ENCODE measurements around the gene FOXK1.

Gene FOXK1

DNA sequence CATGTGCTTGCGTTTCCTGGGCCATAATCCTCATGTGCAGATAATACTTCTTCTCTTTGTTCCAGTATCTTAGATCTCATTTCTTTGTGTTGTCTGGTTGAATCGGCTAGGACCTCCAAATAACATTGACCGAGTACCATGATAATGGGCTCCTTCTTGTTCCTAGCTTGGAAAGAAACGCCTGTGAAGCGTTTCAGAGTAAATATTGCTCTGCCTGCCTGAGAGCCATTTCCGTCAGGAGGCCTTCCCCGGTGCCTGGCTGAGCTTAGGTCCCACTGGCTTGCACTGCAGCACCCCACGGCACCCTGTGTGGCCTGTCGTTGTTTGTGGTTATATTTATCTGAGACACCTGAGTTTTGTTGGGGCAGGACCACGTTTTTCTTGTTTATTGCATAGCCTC lies 17.7 kb downstream of the FOXK1 start:
- ATAC-seq, result no peak

DNA sequence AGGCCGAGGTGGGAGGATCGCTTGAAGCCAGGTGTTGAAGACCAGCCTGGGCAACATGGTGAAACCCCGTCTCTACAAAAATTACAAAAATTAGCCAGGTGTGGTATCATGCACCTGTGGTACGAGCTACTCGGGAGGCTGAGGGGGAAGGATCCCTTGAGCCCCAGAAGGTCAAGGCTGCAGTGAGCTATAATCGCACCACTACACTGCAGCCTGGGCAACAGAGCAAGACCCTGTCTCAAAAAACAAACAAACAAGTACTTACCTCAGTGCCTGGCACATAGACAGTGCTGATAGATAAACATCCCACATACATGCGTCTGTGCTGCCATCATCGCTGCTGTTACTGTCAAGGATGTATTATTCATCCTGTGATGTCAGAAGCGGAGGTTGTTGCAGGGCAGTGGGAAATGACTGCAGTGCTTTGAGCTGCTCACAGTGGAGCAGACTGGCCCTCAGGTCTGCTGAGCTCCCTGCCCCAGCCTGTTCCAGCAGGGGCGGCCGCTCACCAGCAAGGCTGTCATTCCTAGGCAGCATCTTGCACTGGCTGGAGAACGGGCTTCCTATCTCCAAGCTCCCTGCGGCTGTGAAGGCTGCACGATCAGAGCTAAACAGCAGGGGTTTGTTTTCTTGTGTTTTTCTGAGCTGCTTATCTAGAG lies 18.6 kb downstream of the FOXK1 start:
- ATAC-seq, result peak; percentile 46 to 96

DNA sequence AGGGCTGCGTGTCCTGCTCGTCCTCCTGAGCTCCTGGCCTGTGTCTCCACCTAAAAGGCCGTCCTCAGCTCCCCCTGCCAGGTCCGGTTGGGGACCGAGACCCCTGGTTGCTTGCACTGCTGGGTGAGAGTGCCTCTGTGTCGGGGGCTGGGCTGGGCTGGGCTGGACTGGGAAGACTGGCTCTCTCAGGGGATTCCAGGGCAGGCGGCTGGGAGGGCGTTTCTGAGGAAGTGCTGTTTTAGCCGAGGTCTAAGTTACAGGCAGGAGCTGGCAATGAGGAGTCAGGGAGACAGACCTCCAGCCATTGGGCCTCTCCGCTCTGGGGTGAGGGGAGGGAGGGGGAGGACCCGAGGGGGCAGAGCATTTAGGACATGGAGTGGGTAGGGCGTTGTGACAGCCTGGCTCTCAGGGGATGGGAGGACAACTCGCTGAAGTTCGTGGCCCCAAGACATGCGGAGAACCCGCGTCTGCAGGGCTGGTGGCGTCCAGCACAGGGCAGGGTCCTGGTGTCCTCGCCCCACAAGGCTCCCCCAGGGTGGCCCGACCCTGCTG lies 20.9 kb downstream of the FOXK1 start:
- no peak for ATAC-seq

DNA sequence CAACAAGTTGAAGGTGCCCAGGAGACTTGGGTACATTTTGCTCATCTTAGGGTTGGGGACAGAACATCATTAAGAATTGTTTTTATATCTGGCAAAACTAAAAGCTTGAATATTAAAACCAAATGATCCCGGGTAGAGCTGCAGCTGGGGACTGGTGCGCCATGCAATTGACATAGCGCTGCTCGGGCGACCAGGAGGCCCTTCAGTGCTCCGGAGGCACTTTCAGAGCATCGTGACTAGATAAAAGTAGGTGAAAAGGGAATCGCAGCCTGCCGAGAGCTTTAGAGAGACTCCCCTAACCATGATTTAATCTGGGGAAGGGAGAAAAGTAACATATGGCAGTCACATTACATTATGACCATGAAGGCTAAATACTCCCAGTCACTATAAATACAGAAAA lies 21.4 kb downstream of the FOXK1 start:
- ATAC-seq, result no peak

DNA sequence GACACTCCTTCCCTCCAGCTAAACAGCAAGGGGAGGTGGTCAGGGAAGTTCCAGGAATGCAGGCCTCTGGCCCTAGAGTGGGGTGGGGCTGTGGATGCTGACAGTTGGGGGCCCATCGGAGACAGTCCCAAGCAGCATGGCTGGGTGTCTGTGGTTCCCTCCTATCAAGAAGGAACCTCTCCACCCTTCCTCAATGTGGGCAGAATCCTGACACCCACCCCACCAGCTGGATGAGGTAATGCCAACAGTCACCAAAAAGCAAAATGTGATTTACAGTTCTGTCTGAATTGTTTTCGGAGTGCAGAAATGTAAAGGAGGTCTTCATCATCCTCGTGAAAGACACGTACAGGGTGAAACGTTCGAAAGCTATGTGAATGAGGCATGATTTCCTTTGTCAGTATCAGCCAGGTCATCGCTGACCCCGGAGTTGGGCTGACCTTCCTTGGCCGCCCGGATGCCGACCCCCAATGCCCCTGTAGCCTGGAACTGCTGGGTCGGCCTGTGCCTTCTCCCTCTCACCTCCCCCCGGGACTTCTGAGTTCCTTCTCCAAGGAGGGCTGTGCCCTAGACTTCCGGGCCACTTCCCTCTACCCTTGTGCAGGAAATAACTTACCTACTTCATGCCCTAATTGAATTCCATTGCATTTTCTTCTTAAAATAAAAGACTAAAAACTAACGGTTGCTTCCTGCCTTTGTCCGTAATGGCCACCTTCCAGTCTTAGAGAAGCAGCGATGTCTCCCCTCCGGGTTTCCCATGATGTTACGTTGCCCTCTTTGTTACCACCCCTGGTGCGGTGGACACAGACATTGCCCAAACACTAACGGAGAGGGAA lies 24.5 kb downstream of the FOXK1 start:
- no peak for ATAC-seq

DNA sequence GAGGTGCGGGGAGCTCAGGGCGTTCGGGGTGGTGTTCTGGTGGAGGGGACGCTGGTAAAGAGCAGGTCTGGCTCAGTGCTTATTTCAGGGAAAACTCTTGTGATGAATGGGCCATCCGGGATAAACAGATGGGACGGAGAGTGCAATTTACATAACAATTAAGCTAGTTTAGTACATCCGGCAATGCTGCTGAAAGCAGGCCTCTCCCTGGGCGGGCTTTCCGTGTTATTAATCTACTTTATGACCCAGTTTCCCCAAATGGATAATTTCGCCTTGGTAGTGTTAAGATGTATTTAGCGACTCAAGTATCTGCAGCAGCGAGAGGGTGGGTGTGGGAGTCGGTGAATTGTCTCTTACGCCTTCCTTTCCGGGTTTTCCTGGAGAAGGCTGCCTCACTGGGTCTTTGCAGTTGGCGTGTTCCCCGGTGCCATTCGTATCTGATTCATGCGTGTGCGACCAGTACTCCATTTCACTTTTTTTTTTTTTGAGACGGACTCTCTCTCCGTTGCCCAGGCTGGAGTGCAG lies 25.2 kb downstream of the FOXK1 start:
- no peak for ATAC-seq

DNA sequence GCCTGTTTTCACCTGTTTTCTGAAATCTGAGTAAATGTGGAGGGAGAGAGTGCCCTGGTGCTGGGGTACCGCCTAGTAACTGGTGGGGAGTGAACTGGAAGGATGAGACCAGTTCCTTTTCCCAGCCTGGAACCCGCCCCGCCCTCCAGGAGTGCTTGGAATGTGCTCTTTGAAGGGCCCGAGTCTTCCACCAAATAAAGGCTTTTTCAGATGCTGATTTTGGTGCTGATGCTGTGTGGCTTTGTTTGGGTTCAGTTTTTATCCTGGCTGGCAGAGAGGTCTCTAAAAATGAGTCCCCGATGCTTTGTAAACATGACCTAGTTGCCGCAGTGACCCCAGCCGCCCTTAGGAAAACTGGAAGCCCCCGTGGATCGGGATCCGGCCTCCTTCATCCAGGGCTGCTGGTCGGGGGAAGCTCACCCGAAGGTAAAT lies 25.9 kb downstream of the FOXK1 start:
- no peak for ATAC-seq

DNA sequence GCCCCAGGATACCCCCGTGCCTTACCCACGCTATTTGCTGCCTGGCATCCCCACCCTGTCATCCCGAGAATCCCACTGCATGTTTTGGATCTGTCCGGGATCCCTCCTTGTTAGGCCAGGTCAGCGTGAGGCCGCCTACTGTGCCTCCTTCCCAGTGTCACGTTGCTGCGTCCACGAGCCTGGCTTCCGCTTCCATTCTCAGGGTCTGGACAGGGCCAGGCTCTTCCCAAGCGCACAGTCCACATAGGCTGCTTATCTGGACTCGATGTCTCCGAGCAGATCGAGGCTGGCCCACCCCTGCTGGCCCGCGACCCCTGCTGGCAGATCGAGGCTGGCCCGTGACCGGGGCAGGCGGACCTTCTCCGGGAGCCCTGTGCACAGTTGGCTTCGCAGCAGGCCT lies 27.1 kb downstream of the FOXK1 start:
- no peak for ATAC-seq

DNA sequence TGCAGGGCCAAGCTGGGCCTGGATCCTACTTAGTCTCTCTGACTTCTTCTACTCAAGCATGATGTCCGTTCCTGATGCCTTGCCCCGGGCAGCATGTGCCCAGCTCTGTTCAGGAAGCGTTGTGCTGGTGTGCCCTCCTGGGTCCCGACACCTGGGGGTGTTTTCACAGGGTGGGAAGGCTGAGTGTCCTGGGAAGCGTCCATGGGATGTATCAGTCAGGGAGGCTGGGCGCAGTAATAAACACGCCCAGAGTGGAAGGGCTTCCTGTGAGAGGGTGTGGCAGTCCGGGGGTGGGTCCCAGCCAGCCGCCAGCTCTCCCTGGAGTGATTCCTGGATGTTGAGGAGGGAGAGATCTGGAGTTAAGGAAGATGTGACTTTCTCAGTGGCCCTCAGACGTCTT lies 29.0 kb downstream of the FOXK1 start:
- no peak for ATAC-seq

DNA sequence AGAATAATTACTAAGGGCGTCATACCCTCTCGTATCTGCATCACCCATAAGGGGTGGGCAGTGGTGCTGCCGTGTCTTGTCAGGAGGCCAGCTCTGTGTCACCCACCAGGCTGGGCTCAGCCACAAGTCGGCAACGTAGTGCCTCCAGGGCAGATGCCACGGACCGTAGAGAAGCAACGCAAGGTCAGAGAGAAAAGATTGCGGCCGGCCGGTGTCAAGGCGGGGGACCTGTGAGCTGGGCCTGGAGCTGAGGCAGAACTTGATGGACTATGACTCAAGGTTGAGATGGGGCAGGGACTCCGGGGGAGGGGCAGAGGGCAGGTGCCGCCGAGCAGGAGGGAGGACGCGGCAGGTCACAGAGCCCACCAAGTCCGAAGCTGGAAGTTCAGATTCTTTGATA lies 29.5 kb downstream of the FOXK1 start:
- no peak for ATAC-seq

DNA sequence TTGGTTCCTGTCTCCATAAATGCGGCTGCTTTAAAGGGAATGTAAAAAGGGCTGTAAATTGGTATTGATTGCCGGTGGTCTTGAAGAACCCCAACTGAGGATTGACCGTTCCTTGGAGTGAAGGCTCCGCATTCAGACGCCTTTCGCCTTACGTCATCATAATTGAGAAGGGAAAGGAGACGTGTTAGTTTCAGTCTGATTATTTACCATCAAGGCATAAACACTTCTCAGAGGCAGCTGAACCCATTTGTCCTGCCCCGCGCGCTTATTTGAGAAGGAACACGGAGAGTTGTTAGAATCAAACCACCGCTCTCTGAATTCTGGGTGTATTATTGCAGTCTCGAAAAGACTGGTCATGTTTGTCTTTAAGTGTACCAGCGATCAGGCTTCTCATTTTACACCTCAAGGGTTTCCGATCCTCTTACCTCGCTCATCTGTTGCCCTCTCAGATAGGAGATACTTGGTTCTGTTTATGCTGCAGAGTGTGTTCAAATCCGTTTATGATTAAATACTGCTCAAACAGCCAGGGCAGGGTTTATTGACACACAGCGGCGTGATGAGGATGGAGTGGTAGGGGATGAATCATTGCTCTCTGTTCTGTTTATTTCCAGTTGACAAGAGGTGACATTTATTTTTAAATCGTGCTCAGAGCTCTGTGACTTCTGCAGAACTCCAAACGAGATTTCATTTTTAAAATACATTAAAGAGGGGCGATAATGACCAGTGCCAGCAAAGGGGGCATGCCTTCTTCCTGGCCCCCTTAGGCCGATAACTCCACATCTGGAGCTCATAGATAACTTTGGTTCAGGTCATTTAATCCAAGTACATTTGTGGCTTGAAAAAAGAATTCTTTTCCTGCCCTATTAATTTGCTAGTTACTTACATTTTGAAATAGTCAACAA lies 30.4 kb downstream of the FOXK1 start:
- peak; percentile 61 to 83 for ATAC-seq

DNA sequence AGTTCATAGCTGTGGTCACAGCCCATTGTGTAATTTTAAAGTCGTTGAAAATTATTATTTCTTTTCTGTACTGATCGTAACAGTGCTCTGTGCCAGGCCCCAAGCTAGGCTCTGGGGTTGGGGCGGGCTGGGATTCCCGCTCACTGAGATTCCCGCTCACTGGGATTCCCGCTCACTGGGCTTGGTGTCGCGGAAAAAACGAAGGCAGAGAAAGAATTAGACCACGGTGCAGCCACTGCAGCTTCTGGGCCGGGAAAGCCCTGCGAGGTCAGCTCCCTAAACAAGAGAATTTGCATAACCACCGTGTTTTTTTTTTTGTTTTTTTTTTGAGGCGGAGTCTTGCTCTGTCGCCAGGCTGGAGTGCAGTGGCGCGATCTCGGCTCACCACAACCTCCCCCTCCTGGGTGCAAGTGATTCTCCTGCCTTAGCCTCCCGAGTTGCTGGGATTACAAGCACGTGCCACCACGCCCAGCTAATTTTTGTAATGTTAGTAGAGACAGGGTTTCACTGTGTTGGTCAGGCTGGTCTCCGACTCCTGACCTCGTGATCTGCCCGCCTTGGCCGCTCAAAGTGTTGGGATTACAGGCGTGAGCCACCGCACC lies 31.2 kb downstream of the FOXK1 start:
- no peak for ATAC-seq

DNA sequence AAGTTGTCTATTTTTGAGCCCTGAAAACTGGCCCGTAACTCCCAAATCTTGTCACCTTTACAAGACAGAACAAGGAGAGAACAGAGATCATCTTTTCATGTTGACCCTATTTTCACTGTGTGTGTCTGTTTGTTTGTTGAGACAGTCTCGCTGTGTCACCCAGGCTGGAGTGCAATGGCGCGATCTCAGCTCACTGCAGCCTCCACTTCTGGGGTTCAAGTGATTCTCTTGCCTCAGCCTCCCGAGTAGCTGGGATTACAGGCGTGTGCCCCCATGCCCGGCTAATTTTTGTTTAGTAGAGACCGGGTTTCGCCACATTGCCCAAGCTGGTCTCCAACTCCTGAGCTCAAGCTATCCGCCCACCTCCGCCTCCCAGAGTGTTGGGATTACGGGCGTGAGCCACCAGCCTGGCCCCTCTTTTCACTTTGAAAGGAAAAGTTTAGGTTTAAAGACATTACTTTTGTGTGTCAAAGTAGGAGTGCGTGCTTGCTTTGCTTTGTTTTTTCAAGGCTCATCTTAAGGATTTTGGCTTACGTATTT lies 32.1 kb downstream of the FOXK1 start:
- ATAC-seq, result no peak

DNA sequence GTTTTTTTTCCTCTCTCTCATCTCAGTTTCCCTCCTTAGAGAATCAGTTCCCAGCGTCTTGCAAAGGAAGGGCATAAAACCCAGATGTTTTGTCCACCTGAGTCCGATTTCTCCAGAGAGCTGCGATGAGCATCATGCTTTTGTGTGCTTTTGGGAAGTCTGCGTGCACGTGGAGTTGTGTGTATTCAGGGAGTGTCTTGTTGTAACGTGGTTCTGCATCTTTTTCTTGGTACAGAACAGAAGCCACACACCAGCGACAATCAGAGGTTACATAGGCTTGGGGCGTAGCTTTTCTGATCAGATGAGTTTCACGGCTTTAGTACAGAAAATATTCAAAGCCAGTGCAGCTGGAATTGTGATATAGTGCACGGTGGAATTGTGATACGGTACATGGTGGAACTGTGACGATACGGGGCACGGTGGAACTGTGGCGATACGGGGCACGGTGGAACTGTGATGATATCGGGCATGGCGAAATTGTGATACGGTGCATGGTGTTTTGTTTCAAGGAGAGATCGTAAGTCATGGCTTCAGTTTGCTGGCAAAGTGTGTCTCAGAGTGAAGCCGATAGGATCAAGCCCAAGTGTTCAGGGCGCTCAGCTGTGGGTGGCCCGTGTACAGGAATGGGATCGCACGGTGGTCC lies 32.8 kb downstream of the FOXK1 start:
- ATAC-seq, result no peak

DNA sequence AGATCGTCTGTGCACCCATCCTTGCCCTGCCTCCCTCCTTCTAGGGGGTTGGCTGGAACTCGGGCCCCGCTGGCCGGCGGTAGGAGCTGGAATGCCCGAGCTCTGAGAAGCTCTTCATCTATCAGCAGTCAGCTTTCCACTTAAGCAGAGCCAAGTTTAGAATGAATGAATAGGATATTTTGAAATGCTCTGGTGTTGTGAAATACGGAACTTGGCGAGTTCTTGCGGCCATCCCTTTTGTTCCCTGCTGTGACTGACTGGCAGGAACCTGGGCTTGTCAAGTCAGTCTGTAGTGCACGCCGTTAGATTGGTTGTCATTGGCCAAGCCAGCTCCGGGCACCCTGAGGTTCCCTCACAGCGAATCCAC lies 33.3 kb downstream of the FOXK1 start:
- no peak for ATAC-seq

DNA sequence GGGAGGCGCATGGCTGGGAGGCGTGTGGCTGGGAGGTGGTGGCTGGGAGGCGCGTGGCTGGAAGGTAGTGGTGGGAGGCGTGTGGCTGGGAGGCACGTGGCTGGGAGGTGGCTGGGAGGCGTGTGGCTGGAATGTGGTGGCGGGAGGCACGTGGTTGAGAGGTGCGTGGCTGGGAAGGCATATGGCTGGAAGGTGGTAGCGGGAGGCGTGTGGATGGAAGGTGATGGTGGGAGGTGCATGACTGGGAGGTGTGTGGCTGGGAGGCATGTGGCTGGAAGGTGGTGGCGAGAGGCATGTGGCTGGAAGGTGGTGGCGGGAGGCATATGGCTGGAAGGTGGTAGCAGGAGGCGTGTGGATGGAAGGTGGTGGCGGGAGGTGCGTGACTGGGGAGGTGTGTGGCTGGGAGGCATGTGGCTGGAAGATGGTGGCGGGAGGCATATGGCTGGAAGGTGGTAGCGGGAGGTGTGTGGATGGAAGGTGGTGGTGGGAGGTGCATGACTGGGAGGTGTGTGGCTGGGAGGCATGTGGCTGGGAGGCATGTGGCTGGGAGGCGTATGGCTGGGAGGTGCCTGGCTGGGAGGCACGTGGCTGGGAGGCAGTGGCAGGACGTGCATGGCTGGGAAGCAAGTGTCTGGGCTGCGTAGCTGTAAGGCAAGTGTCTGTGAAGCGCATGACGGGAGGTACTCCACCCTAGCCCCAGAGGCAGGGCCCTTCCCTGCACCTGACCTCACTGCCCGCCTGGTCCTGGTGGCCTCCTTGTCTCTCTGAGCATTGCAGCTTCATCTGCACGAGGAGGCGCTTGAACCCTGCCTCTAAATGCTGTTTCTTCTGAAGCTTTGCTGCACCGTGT lies 35.1 kb downstream of the FOXK1 start:
- no peak for ATAC-seq

DNA sequence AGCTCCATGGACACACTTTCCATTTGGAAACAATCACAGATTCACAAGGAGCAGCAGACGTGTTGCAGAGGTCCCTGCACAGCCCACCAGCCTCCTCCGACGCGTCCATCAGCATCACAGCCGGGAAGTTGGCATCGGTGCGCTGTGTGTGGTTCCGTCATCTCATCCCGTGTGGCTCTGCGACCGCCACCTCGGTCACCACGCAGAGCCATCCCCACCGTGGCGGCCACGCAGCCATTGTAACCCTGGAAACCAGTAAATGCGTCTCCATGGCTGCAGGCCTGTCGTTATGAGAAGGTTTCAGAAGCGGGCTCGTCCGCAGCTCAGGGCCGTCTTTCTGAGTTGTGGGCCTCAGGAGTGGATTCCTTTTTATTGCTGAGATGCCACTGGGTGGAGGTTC lies 36.0 kb downstream of the FOXK1 start:
- ATAC-seq, result no peak

DNA sequence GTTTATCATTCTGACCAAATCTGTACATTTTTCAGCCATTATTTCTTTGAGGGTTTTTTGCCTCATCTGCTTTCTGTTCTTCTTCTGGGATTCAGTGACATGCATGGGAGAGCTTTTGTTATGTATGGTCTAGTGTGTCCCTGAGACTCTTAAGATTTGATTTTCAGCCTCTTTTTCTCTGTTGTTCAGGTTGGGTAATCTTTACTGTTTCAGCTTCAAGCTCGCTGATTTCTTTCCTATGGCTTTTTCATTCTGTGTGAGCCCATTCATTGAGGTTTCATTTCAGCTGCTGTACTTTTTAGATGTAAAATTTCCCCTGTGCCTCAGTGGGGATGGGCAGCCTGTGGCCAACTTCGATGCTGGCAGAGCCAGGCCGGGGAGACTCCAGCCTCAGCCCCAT lies 38.1 kb downstream of the FOXK1 start:
- ATAC-seq, result no peak

DNA sequence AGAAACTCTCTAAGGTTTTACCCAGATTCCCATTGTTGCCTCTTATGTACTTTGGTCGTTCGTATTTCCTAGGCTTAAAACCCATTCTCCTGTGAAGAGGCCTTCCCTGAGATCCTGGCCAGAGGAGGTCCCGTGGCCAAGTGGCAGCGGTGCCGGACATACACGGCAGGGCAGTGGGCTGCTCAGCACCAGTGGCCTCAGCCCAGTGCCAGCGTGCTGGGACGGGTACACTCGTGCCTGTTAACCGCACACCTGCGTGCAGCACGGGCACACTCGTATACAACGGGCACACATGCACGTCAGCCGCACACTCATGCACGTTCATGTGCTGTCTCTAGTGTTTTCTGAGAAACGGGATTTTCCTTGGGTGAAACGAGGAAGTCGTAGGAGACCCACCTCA lies 40.2 kb downstream of the FOXK1 start:
- ATAC-seq, result no peak

DNA sequence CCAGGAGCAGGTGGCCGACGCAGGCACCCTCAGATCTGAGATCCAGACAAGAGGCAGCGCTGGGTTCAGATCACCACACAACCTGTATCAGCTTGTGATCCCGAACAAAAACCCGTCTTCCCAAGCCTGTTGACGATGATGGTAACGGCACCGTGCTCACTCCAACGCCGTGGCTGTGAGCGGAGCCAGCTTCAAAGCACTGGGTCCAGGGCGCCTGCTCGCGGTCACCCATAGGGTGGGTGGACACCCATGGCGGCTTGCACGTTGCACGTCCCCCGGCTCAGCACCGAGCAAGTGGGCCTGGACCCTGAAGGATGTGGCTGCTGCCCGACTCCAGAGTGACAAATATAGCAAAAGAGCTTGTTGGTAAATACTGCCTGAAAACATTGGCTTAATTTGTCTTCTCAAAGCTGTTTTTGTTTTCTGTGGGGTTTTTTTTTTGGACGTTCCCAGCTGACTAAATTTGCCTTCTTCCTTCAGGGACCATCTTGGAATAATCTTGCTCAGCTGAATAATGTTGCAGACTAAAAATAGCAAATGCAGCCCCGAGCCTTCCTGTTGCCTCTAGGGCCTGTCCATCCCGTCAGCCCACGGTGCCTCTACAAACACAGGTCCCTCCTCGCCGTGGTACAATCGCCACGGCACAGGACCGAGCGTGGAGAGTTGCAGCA lies 41.0 kb downstream of the FOXK1 start:
- no peak for ATAC-seq

Measured in activated CD4-positive, CD25-positive, alpha-beta regulatory T cell treated with anti-CD3 and anti-CD28 coated beads, Interleukin-2, amount 50 U/mL, for 24 hours (primary cell).